GM13977 (cell line): ENCODE results near the gene DUS2.

ENCODE experiments used
- DNase-seq: peaks from one replicate; pipeline ENCODE4 v3.0.0; 2012; ENCODE audit warnings: low spot score
- CTCF ChIP-seq: IDR thresholded peaks from 2 replicates; pipeline ENCODE4 v1.5.1; 2012; ENCODE audit warnings: mild to moderate bottlenecking, control low read depth; ENCODE audit not compliant: insufficient read depth; ENCODE audit errors: extremely low read depth, missing control alignments
- in situ Hi-C: fragments of 300-500 bp; cut with MboI; formaldehyde crosslinking; loops from one replicate; pipeline ENCODE4 v1.12.0; 2022; ENCODE audit warnings: low sequenced_read_pairs, low pct_unique_long_range_greater_than_20kb, mixed read lengths, inconsistent platforms; ENCODE audit not compliant: unreplicated experiment

The DUS2 gene

GRCh38 chr16:68031951-68032350 lies 8.9 kb downstream of the DUS2 start:
- no peak for DNase-seq
- no peak for TF ChIP-seq CTCF
- in situ Hi-C loops, result no loop called here

- no peak for DNase-seq
- no peak for TF ChIP-seq CTCF
- in situ Hi-C loops, result no loop called here
Measured at GRCh38 chr16:68033101-68033500, 10.0 kb downstream of the DUS2 start.

- no peak for TF ChIP-seq CTCF
- DNase-seq, result no peak
- in situ Hi-C loops, result no loop called here
Measured at GRCh38 chr16:68035227-68035626, 12.1 kb downstream of the DUS2 start.

GRCh38 chr16:68037841-68038597 lies 14.9 kb downstream of the DUS2 start:
- no peak for TF ChIP-seq CTCF
- no peak for DNase-seq
- in situ Hi-C loops, result no loop called here

GRCh38 chr16:68040506-68041288 lies 17.6 kb downstream of the DUS2 start:
- peak; percentile 82 for DNase-seq
- in situ Hi-C loops, result no loop called here
- TF ChIP-seq CTCF, result peak; percentile 87

- in situ Hi-C loops, result no loop called here
- no peak for TF ChIP-seq CTCF
- no peak for DNase-seq
Measured at GRCh38 chr16:68041783-68042182, 18.7 kb downstream of the DUS2 start.
